IMR-90 (cell line): ENCODE data around the gene KCNJ6. TPM values are rescaled to one million over a fixed set of nuclear protein-coding genes. Genes with fewer than 3 reads are reported as not detected.

Experiments used
- ATAC-seq: fragments of 200-7000 bp; cut with Tn5 transposase; 2 replicates; pipeline ENCODE4 v1.9.1; 2020; ENCODE audit warnings: low read depth, mild to moderate bottlenecking, moderate library complexity
- BruUV-seq: library from RNA; stranded (reverse); fragments of 400-500 nt; replicated peaks from 2 replicates; lab custom pipeline; 2021; lab: Mats Ljungman, UMichigan
- CTCF ChIA-PET: fragments of 300-600 bp; formaldehyde crosslinking; extraction: SDS; loops from one replicate; lab custom pipeline; 2021; ENCODE audit warnings: antibody characterized with exemption; lab: Yijun Ruan, JAX
- POLR2A ChIA-PET: fragments of 300-600 bp; sonication (Branson Sonifier 250); formaldehyde crosslinking; loops from one replicate; lab custom pipeline; 2022; ENCODE audit warnings: antibody characterized with exemption; ENCODE audit not compliant: unreplicated experiment; lab: Charles Lee
- DNase-seq: peaks from one replicate; pipeline ENCODE4 v3.0.0; 2013
- H2AFZ ChIP-seq: replicated peaks from 2 replicates; pipeline ENCODE3; 2013; ENCODE audit warnings: low read length, mild to moderate bottlenecking; ENCODE audit not compliant: poor library complexity
- H2AK5ac ChIP-seq: 2 replicates; pipeline ENCODE4 v1.6.1; 2013; ENCODE audit warnings: low read depth, low read length, inconsistent platforms
- H2AK9ac ChIP-seq: replicated peaks from 2 replicates; pipeline ENCODE3; 2013; ENCODE audit warnings: mild to moderate bottlenecking, low read depth, low read length, moderate library complexity; ENCODE audit not compliant: poor library complexity
- H2BK120ac ChIP-seq: 2 replicates; pipeline ENCODE4 v1.6.1; 2013; ENCODE audit warnings: low read depth, low read length, inconsistent platforms
- H2BK15ac ChIP-seq: 3 replicates; pipeline ENCODE4 v1.6.1; 2013; ENCODE audit warnings: low read depth, low read length, inconsistent platforms
- H2BK20ac ChIP-seq: 2 replicates; pipeline ENCODE4 v1.6.1; 2013; ENCODE audit warnings: low read depth, mild to moderate bottlenecking, inconsistent platforms, low read length, moderate library complexity
- H2BK5ac ChIP-seq: 2 replicates; pipeline ENCODE4 v1.6.1; 2013; ENCODE audit warnings: mild to moderate bottlenecking, low read depth, low read length, inconsistent platforms; ENCODE audit not compliant: poor library complexity, severe bottlenecking
- H3K14ac ChIP-seq: replicated peaks from 2 replicates; pipeline ENCODE4 v1.6.1; 2013; ENCODE audit warnings: low read depth, low read length, inconsistent platforms
- H3K18ac ChIP-seq: 2 replicates; pipeline ENCODE4 v1.6.1; 2013; ENCODE audit warnings: low read depth, low read length, control low read depth
- H3K23ac ChIP-seq: 2 replicates; pipeline ENCODE4 v1.6.1; 2013; ENCODE audit warnings: low read depth, low read length, inconsistent platforms
- H3K27ac ChIP-seq: 2 replicates; pipeline ENCODE4 v1.5.1; 2013; ENCODE audit warnings: mild to moderate bottlenecking, control low read depth, low read length; ENCODE audit not compliant: insufficient read depth
- H3K27me3 ChIP-seq: 2 replicates; pipeline ENCODE4 v1.6.1; 2013; ENCODE audit warnings: low read length; ENCODE audit not compliant: control insufficient read depth, insufficient read depth
- H3K36me3 ChIP-seq: 2 replicates; pipeline ENCODE4 v1.6.1; 2013; ENCODE audit warnings: low read length, mixed read lengths; ENCODE audit not compliant: control insufficient read depth, insufficient read depth
- H3K4ac ChIP-seq: 2 replicates; pipeline ENCODE4 v1.6.1; 2013; ENCODE audit warnings: low read depth, low read length, inconsistent platforms
- H3K4me1 ChIP-seq: 2 replicates; pipeline ENCODE4 v1.6.1; 2013; ENCODE audit warnings: low read length, mixed read lengths; ENCODE audit not compliant: control insufficient read depth, insufficient read depth
- H3K4me2 ChIP-seq: 2 replicates; pipeline ENCODE4 v1.6.1; 2013; ENCODE audit warnings: low read depth, mild to moderate bottlenecking, control low read depth, low read length, moderate library complexity
- H3K4me3 ChIP-seq: 2 replicates; pipeline ENCODE4 v1.5.1; 2013; ENCODE audit warnings: low read depth, mild to moderate bottlenecking, control low read depth, low read length, moderate library complexity; ENCODE audit not compliant: insufficient read depth
- H3K56ac ChIP-seq: 2 replicates; pipeline ENCODE4 v1.6.1; 2013; ENCODE audit warnings: low read length, inconsistent platforms; ENCODE audit not compliant: insufficient read depth; ENCODE audit errors: extremely low read depth
- H3K79me1 ChIP-seq, 2 experiments: 2 replicates each; pipeline ENCODE4 v1.6.1; 2013; ENCODE audit warnings: low read length in 2 of 2, inconsistent platforms in 1 of 2, low read depth in 1 of 2
- H3K9ac ChIP-seq: 2 replicates; pipeline ENCODE4 v1.6.1; 2013; ENCODE audit warnings: low read depth, low read length, control low read depth
- H3K9me1 ChIP-seq: 2 replicates; pipeline ENCODE4 v1.6.1; 2013; ENCODE audit warnings: low read length, inconsistent platforms; ENCODE audit not compliant: insufficient read depth
- H3K9me3 ChIP-seq: 2 replicates; pipeline ENCODE4 v1.6.1; 2013; ENCODE audit warnings: low read length; ENCODE audit not compliant: control insufficient read depth, insufficient read depth
- H4K20me1 ChIP-seq: 2 replicates; pipeline ENCODE4 v1.6.1; 2013; ENCODE audit warnings: low read length, inconsistent platforms; ENCODE audit not compliant: insufficient read depth
- H4K5ac ChIP-seq: 2 replicates; pipeline ENCODE4 v1.6.1; 2013; ENCODE audit warnings: mild to moderate bottlenecking, low read depth, low read length, control low read depth
- H4K8ac ChIP-seq, 2 experiments: 2 replicates each; pipeline ENCODE4 v1.6.1; 2013; ENCODE audit warnings: low read depth in 2 of 2, low read length in 2 of 2, control low read depth in 1 of 2, inconsistent platforms in 1 of 2
- H4K91ac ChIP-seq: 2 replicates; pipeline ENCODE4 v1.6.1; 2013; ENCODE audit warnings: low read depth, low read length, inconsistent platforms; ENCODE audit not compliant: insufficient read depth
- BHLHE40 ChIP-seq: fragments of 150-350 bp; IDR thresholded peaks from 2 replicates; pipeline ENCODE4 v1.6.1; 2016; ENCODE audit warnings: mild to moderate bottlenecking, low read depth, low read length
- MXI1 ChIP-seq: IDR thresholded peaks from 2 replicates; pipeline ENCODE4 v1.6.1; 2012; ENCODE audit warnings: low read depth, mild to moderate bottlenecking, low read length, moderate library complexity, borderline replicate concordance
- RCOR1 ChIP-seq: IDR thresholded peaks from 2 replicates; pipeline ENCODE4 v1.6.1; 2012; ENCODE audit warnings: mild to moderate bottlenecking, low read length, improper control_type of control experiment; ENCODE audit not compliant: insufficient replicate concordance
- WGBS, 2 experiments: methylation state at CpG; one replicate each; pipeline versions ENCODE4 v1.1.5 to v1.1.7; 2013; ENCODE audit warnings: missing lambda C conversion rate in 2 of 2; ENCODE audit not compliant: insufficient read length in 1 of 2; ENCODE audit errors: extremely low coverage in 2 of 2; 5-methylcytosine and 5-hydroxymethylcytosine counted together
- dilution Hi-C: fragments of 300-500 bp; cut with HindIII; formaldehyde crosslinking; loops from one replicate; pipeline ENCODE4 v1.14.3; 2018; ENCODE audit warnings: low sequenced_read_pairs; ENCODE audit not compliant: unreplicated experiment
- in situ Hi-C: fragments of 300-500 bp; cut with MboI; formaldehyde crosslinking; loops from 3 replicates; pipeline ENCODE4 v1.14.3; 2019; ENCODE audit warnings: low sequenced_read_pairs, inconsistent platforms, mixed read lengths
- intact Hi-C: fragments of 100-400 bp; cut with micrococcal nuclease; formaldehyde crosslinking; loops from 2 replicates; pipeline ENCODE4 v1.10.0; 2022
- polyA plus RNA-seq, 3 experiments: library from polyadenylated mRNA; depleted of rRNA; stranded (reverse); fragments of >200 nt; gene quantifications; 2 replicates each; pipeline ENCODE4 v1.2.3, GENCODE V29; 2012; ENCODE audit warnings: low replicate concordance in 1 of 3
- total RNA-seq: library from RNA; depleted of rRNA; stranded (reverse); fragments of >200 nt; gene quantifications from 2 replicates; pipeline ENCODE4 v1.2.3, GENCODE V29; 2012
- TF ChIP-seq, protein P1 (sequence below): conservative IDR thresholded peaks from 2 replicates; pipeline ENCODE4 v1.5.1; 2012; ENCODE audit warnings: mild to moderate bottlenecking, low read depth, low read length, improper control_type of control experiment

The KCNJ6 gene
- total and polyA plus RNA-seq, 2 of the 4 experiments (the other 2 are of a cell fraction): under 0.01 to 0.02 TPM

- H3K79me1 ChIP-seq: no peaks in the 10 kb centered on the region
- no peak overlapping the region for H2AK5ac ChIP-seq
- in situ Hi-C loops: no loop called here
- ATAC-seq: no peak
- H3K9me1 ChIP-seq: no peaks in the 10 kb centered on the region
- no peak overlapping the region for H2BK15ac ChIP-seq
- no peak overlapping the region for H3K4me3 ChIP-seq
- no peak overlapping the region for H4K8ac ChIP-seq
- no peaks in the 10 kb centered on the region for H3K4me1 ChIP-seq
- no peak overlapping the region for H3K4me2 ChIP-seq
- WGBS, 2 experiments: 40% methylated on average over 2 of the region's 3 CpGs; no CpG with 5 or more reads in 1 of the 2 experiments
- no peak overlapping the region for H3K23ac ChIP-seq
- intact Hi-C loops: no loop called here
- no peak overlapping the region for H2AFZ ChIP-seq
- H2AK9ac ChIP-seq: no peak overlapping the region
- CTCF ChIA-PET: no interaction called here
- dilution Hi-C loops: no loop called here
- no peak overlapping the region for H3K14ac ChIP-seq
- H3K4ac ChIP-seq: no peak overlapping the region
- TF ChIP-seq MXI1 (no peak), RCOR1 (no peak), BHLHE40 (no peak)
- TF ChIP-seq, protein P1, sequence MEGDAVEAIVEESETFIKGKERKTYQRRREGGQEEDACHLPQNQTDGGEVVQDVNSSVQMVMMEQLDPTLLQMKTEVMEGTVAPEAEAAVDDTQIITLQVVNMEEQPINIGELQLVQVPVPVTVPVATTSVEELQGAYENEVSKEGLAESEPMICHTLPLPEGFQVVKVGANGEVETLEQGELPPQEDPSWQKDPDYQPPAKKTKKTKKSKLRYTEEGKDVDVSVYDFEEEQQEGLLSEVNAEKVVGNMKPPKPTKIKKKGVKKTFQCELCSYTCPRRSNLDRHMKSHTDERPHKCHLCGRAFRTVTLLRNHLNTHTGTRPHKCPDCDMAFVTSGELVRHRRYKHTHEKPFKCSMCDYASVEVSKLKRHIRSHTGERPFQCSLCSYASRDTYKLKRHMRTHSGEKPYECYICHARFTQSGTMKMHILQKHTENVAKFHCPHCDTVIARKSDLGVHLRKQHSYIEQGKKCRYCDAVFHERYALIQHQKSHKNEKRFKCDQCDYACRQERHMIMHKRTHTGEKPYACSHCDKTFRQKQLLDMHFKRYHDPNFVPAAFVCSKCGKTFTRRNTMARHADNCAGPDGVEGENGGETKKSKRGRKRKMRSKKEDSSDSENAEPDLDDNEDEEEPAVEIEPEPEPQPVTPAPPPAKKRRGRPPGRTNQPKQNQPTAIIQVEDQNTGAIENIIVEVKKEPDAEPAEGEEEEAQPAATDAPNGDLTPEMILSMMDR: no peak
- no TSS peak for BruUV-seq
- no peaks in the 10 kb centered on the region for H4K20me1 ChIP-seq
- H4K5ac ChIP-seq: no peak overlapping the region
- no peak overlapping the region for H3K9ac ChIP-seq
- no peak overlapping the region for H3K27ac ChIP-seq
- peaks cover 17% of the 10 kb centered on the region for H3K27me3 ChIP-seq
- H3K9me3 ChIP-seq: no peaks in the 10 kb centered on the region
- H3K56ac ChIP-seq: no peak overlapping the region
- no peak overlapping the region for H2BK5ac ChIP-seq
- H3K18ac ChIP-seq: no peak overlapping the region
- H4K91ac ChIP-seq: no peak overlapping the region
- no peak for DNase-seq
- no peak overlapping the region for H2BK20ac ChIP-seq
- H3K36me3 ChIP-seq: no peaks in the 10 kb centered on the region
- H2BK120ac ChIP-seq: no peak overlapping the region
- POLR2A ChIA-PET: no interaction called here
Measured at GRCh38 chr21:37958537-37958936, 42.3 kb upstream of the KCNJ6 start.
